ENCODE results near the gene HACL1. TPM values are rescaled to one million over a fixed set of nuclear protein-coding genes. Genes with fewer than 3 reads are reported as not detected.

The HACL1 gene
- total RNA-seq, 2 experiments from 2014 or later = 25.8 to 29.1 TPM

DNA sequence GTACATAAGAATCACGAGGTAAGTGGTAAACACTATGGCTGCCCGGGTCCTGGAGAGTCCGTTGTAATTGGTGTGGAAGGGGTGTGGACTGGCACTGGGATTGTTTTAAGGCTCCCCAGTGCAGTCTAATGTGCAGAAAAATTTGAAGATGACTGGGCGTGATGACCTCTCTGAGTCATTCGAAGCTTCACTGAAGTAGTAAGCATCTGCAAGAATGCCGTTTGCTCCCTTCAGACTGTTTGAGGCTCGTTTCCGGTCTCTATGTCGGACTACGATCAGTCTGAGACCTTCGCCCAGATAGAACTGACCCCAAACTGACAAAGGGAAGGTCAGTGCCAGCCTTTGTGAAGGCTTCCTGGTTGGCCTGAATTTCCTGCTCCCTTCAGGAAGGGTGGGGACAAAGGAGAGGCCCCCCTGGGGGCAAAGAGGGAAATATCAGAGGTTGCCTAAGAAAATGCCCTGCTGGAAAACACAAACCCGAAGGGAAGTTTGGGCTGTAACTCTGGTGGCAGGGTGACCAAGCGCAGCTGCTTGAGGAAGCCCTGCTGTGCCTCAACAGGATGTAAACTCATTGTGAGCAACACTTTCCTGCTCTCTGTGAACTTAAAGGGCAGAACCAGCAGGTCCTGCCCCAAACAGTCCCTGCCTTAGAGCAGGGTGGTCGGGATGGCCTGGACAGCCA is 34.8 kb upstream of the HACL1 start:
- Mint-ChIP-seq H3K36me3 (ENCODE audit: low read depth) (peaks cover under 1% of the 10 kb centered on the region), H3K27me3 (no peaks in the 10 kb centered on the region), H3K4me1 (peaks cover 51% of the 10 kb centered on the region), H3K9me3 (no peaks in the 10 kb centered on the region), H3K4me3 (peak overlapping the region; percentile 14), H3K27ac (peak overlapping the region; percentile 81)
- CTCF ChIA-PET = interaction anchor here (0.9 to 4.1 kb wide), 7 partner anchors 10 to 181 kb away, joined by 3 to 18 read pairs (median 6); no protein-coding TSS in a partner anchor
- POLR2A ChIA-PET = interaction anchor here (0.7 to 5.3 kb wide), 3 partner anchors 11 to 161 kb away, joined by 3 to 30 read pairs (median 4); no protein-coding TSS in a partner anchor
- peak; percentile 56 for DNase-seq

- Mint-ChIP-seq H3K27ac (peak overlapping the region; percentile 81), H3K4me1 (peaks cover 60% of the 10 kb centered on the region), H3K4me3 (no peak overlapping the region), H3K27me3 (no peaks in the 10 kb centered on the region), H3K36me3 (ENCODE audit: low read depth) (no peaks in the 10 kb centered on the region), H3K9me3 (no peaks in the 10 kb centered on the region)
- CTCF ChIA-PET = interaction anchor here (0.9 to 4.1 kb wide), 5 partner anchors 11 to 178 kb away, joined by 3 to 18 read pairs (median 6); no protein-coding TSS in a partner anchor
- DNase-seq = no peak
- POLR2A ChIA-PET = interaction anchor here (1.2 to 5.3 kb wide), 2 partner anchors 12 to 162 kb away, joined by 3 to 30 read pairs; no protein-coding TSS in a partner anchor
These were observed 33.8 kb upstream of the HACL1 start for GRCh38 chr3:15635121-15635661.

DNA sequence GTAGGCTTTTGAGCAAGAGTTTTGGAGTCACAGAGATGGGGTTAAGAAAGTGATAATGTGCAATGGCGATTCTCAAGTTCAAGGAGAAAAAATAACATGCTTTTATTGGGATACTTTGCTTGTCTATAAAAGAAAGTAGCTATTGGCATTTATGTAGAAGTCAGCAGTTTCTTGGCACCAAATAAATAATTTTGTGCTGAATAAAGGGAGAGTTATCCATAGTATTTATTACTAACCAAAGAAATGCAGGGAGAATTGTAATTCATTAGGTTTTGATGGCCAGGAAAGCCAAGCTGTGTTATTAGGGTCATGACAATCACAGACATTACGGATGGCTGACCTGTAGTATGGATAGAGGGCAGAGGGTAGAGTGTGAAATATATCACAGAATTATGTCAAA is 33.3 kb upstream of the HACL1 start:
- H3K4me3 Mint-ChIP-seq = no peak overlapping the region
- peaks cover 65% of the 10 kb centered on the region for H3K4me1 Mint-ChIP-seq
- no peaks in the 10 kb centered on the region for H3K9me3 Mint-ChIP-seq
- ChIA-PET CTCF (interaction anchor here (1.6 to 4.1 kb wide), 4 partner anchors 11 to 179 kb away, joined by 4 to 18 read pairs (median 8); no protein-coding TSS in a partner anchor), POLR2A (interaction anchor here (5.3 kb wide), 1 partner anchor 13 kb away, joined by 30 read pairs; no protein-coding TSS in a partner anchor)
- no peak for DNase-seq
- H3K27ac Mint-ChIP-seq = no peak overlapping the region
- H3K36me3 Mint-ChIP-seq (ENCODE audit: low read depth) = no peaks in the 10 kb centered on the region
- H3K27me3 Mint-ChIP-seq = no peaks in the 10 kb centered on the region

DNA sequence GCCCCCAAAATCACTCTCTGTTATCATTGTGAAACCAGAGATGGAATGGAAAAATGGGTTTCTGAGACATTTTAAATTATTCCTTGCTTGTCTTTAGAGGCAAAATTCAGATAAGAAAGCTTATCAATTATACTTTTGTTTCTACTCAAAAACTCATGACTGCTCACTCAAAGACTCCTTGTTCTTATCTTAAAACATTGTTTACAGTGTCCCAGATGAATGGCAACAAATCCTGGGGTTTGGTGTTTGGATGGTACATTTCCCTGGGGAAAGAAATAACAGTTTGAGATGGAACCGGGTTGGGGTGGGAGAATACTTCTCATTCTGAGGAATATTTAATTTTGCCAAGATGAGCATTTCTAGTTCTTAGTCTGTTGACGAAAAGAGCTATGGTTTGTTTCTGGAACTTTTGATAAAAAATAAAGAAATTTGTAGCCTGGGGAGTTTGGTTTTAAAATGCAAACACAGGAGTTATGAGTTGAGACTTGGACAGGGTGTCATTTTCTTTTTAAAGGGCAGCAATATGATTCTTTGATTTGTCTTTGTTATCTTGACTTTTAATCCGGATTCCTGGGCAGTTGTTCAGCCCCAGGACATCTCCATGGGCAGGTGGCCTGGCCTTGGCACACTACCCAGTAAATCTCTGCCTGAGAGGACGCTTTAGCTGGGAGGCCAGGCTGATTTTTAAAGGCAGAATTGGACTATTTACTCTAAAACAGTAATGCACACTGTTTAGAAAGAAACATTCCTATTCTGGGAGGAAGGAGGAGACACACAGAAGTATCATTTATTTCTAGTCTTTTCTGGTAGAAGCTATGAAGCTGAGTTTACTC is 32.6 kb upstream of the HACL1 start:
- CTCF ChIA-PET = interaction anchor here (0.6 to 4.1 kb wide), 5 partner anchors 12 to 429 kb away, joined by 3 to 18 read pairs (median 4); no protein-coding TSS in a partner anchor
- no peak overlapping the region for H3K4me3 Mint-ChIP-seq
- H3K4me1 Mint-ChIP-seq = peaks cover 65% of the 10 kb centered on the region
- no peaks in the 10 kb centered on the region for H3K9me3 Mint-ChIP-seq
- DNase-seq = no peak
- no peaks in the 10 kb centered on the region for H3K27me3 Mint-ChIP-seq
- no peaks in the 10 kb centered on the region for H3K36me3 Mint-ChIP-seq (ENCODE audit: low read depth)
- POLR2A ChIA-PET = interaction anchor here (1.0 to 5.3 kb wide), 2 partner anchors 13 to 323 kb away, joined by 3 to 30 read pairs; no protein-coding TSS in a partner anchor
- no peak overlapping the region for H3K27ac Mint-ChIP-seq

- H3K4me3 Mint-ChIP-seq = no peak overlapping the region
- peaks cover 57% of the 10 kb centered on the region for H3K4me1 Mint-ChIP-seq
- no peaks in the 10 kb centered on the region for H3K9me3 Mint-ChIP-seq
- DNase-seq = no peak
- H3K27me3 Mint-ChIP-seq = no peaks in the 10 kb centered on the region
- H3K27ac Mint-ChIP-seq = no peak overlapping the region
- no peaks in the 10 kb centered on the region for H3K36me3 Mint-ChIP-seq (ENCODE audit: low read depth)
- ChIA-PET POLR2A (interaction anchor here (1.0 to 5.3 kb wide), 2 partner anchors 14 to 323 kb away, joined by 3 to 30 read pairs; no protein-coding TSS in a partner anchor), CTCF (interaction anchor here (0.6 to 0.7 kb wide), 2 partner anchors 34 to 428 kb away, joined by 3 to 4 read pairs; no protein-coding TSS in a partner anchor)
These were observed 31.8 kb upstream of the HACL1 start for GRCh38 chr3:15633159-15633558.

GRCh38 chr3:15632212-15632580 is 30.8 kb upstream of the HACL1 start:
- H3K9me3 Mint-ChIP-seq = no peaks in the 10 kb centered on the region
- H3K27ac Mint-ChIP-seq = no peak overlapping the region
- peaks cover 48% of the 10 kb centered on the region for H3K4me1 Mint-ChIP-seq
- H3K27me3 Mint-ChIP-seq = no peaks in the 10 kb centered on the region
- H3K36me3 Mint-ChIP-seq (ENCODE audit: low read depth) = no peaks in the 10 kb centered on the region
- ChIA-PET POLR2A (no interaction called here), CTCF (no interaction called here)
- no peak overlapping the region for H3K4me3 Mint-ChIP-seq
- no peak for DNase-seq

DNA sequence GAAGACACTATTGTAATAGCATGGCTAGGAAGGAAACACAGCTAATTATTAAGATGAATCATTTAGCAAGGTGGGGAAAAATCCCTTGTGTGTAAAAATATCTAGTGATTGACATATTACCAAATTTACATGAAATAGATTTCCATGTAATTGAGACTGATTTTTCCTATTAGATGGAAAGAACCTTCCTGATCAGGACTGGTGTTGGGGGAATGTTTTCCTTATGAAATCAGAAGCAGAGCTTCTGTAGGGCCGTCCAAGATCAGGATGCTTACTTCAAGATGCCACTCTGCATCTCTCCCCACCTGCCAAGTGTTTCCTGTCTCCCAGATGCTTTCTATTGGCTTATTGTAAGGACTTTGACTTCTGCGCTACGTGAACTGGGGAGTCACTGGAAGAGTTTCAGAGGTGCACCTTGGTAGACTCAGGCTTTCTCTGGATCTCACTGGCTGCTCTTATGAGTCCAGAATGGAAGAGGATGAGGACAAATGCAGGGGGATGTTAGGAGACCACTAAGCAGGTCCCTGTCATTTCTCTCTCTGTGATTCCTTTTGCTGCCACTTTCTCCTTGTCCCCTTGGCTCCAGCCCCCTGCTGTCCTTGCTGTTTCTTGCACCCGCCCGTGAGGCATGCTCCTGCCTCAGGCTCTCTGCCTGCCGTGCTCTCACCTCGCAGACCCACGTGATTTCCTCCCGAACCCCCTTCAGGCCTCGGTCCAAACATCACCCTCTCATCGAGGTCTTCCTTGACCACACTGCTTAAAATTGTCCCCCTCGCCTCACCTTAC is 30.2 kb upstream of the HACL1 start:
- Mint-ChIP-seq H3K27me3 (no peaks in the 10 kb centered on the region), H3K9me3 (no peaks in the 10 kb centered on the region), H3K4me1 (peaks cover 43% of the 10 kb centered on the region), H3K36me3 (ENCODE audit: low read depth) (no peaks in the 10 kb centered on the region), H3K4me3 (no peak overlapping the region), H3K27ac (no peak overlapping the region)
- ChIA-PET POLR2A (interaction anchor here (0.9 to 2.6 kb wide), 2 partner anchors 36 to 181 kb away, joined by 3 to 11 read pairs; no protein-coding TSS in a partner anchor), CTCF (interaction anchor here (1.3 to 3.5 kb wide), 4 partner anchors 167 to 231 kb away, joined by 4 to 69 read pairs (median 7); no protein-coding TSS in a partner anchor)
- DNase-seq = no peak

DNA sequence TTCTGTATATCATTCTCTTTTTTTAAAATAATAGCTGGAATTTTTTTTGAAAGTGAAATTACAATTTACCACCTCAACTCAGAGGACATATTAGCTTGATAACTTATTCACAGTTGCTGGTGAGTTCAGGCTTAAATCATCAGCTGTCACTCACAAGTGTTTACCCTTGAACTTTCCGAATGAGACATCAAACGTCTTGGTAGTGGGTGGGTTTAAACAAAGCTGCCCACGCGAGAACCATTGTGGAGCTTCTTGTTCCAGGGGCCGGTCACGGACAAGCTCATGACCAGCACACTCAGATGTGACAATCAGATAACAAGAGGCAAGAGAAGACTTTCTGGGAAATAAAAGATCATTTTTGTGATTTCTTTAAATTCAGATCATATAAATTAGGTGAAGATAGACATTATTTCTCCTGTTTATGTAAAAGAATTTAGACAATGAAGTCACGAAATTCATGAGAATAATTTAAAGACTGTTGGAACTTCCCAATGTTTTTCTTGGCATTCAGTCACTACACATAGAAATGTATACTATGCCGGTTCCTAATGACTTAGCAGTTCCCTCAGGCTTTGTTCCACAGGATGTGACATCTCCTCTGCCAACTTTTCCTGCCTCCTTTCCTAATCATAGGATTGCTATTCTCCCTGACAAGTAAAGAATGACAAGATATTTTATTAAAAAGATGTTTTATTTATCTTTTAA is 29.4 kb upstream of the HACL1 start:
- CTCF ChIA-PET = interaction anchor here (0.7 to 3.5 kb wide), 18 partner anchors 9 to 615 kb away, joined by 3 to 69 read pairs (median 4); partner anchors contain the start of gene ANKRD28
- no peak overlapping the region for H3K4me3 Mint-ChIP-seq
- H3K36me3 Mint-ChIP-seq (ENCODE audit: low read depth) = no peaks in the 10 kb centered on the region
- POLR2A ChIA-PET = interaction anchor here (0.5 to 2.6 kb wide), 5 partner anchors 29 to 989 kb away, joined by 3 to 11 read pairs (median 4); partner anchors contain the start of genes ANKRD28, BTD and HACL1
- no peaks in the 10 kb centered on the region for H3K9me3 Mint-ChIP-seq
- no peak for DNase-seq
- H3K27ac Mint-ChIP-seq = no peak overlapping the region
- peaks cover 36% of the 10 kb centered on the region for H3K4me1 Mint-ChIP-seq
- H3K27me3 Mint-ChIP-seq = no peaks in the 10 kb centered on the region

GRCh38 chr3:15629860-15630597 is 28.7 kb upstream of the HACL1 start:
- Mint-ChIP-seq H3K36me3 (ENCODE audit: low read depth) (no peaks in the 10 kb centered on the region), H3K27ac (no peak overlapping the region), H3K27me3 (no peaks in the 10 kb centered on the region), H3K9me3 (no peaks in the 10 kb centered on the region), H3K4me3 (no peak overlapping the region), H3K4me1 (peaks cover 32% of the 10 kb centered on the region)
- ChIA-PET CTCF (interaction anchor here (0.7 to 3.5 kb wide), 16 partner anchors 18 to 616 kb away, joined by 3 to 69 read pairs (median 4); partner anchors contain the start of gene ANKRD28), POLR2A (interaction anchor here (0.5 to 2.6 kb wide), 4 partner anchors 29 to 989 kb away, joined by 3 to 11 read pairs (median 4); partner anchors contain the start of genes ANKRD28, BTD and HACL1)
- peak; percentile 76 for DNase-seq

DNA sequence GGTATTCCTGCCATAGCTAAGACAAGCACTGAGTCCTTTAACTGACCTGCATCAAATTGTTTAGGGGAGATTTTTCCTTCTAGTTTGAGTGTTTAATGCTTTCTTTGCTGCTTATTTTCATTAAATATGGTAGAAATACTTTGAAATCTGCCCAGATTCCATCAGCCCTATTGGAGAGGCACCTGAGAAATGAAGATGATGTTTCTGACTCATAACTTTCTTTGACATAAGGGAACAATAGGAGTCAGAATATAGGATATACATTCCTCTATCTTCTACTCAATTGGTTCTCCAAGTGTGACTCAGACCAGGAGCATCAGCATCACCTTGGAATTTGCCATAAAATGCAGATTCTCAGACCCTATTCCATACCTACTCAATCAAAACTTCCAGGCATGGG is 27.6 kb upstream of the HACL1 start:
- Mint-ChIP-seq H3K27ac (no peak overlapping the region), H3K36me3 (ENCODE audit: low read depth) (peaks cover 3% of the 10 kb centered on the region), H3K4me1 (peaks cover 40% of the 10 kb centered on the region), H3K27me3 (no peaks in the 10 kb centered on the region), H3K9me3 (peaks cover 3% of the 10 kb centered on the region), H3K4me3 (no peak overlapping the region)
- CTCF ChIA-PET = interaction anchor here (1.2 to 3.5 kb wide), 3 partner anchors 28 to 183 kb away, joined by 3 to 69 read pairs (median 3); partner anchors contain the start of genes BTD and HACL1
- POLR2A ChIA-PET = interaction anchor here (2.6 kb wide), 1 partner anchor 184 kb away, joined by 11 read pairs; no protein-coding TSS in a partner anchor
- no peak for DNase-seq
